Neuron (in vitro differentiated cells): Measurements from ENCODE around the gene HOXB3.
"Not testable (repeated sequence)": the region's sequence is repeated elsewhere in the genome, so short reads cannot be mapped to it uniquely, and the experiment has no call there.

Source experiments
- H2AFZ ChIP-seq: one replicate; pipeline ENCODE4 v1.6.1; 2013; ENCODE audit warnings: low read depth, mild to moderate bottlenecking, inconsistent platforms, low read length, moderate library complexity
- H3K27me3 ChIP-seq: one replicate; pipeline ENCODE4 v1.6.1; 2013; ENCODE audit warnings: low read length; ENCODE audit not compliant: insufficient read depth
- H3K36me3 ChIP-seq: one replicate; pipeline ENCODE4 v1.6.1; 2013; ENCODE audit warnings: low read length; ENCODE audit not compliant: insufficient read depth
- H3K4me1 ChIP-seq: one replicate; pipeline ENCODE4 v1.6.1; 2013; ENCODE audit warnings: low read length; ENCODE audit not compliant: insufficient read depth
- H3K4me3 ChIP-seq: 2 replicates; pipeline ENCODE4 v1.5.1; 2013; ENCODE audit warnings: mild to moderate bottlenecking, low read length, moderate library complexity
- H3K9me3 ChIP-seq: one replicate; pipeline ENCODE4 v1.6.1; 2013; ENCODE audit warnings: low read length

The HOXB3 gene

GRCh38 chr17:48513666-48514455, 76.2 kb downstream of the HOXB3 start:
- Histone ChIP-seq H3K36me3 (no peaks in the 10 kb centered on the region), H3K4me3 (no peak overlapping the region), H2AFZ (no peak overlapping the region), H3K9me3 (no peaks in the 10 kb centered on the region), H3K4me1 (no peaks in the 10 kb centered on the region), H3K27me3 (peaks cover 14% of the 10 kb centered on the region)

DNA sequence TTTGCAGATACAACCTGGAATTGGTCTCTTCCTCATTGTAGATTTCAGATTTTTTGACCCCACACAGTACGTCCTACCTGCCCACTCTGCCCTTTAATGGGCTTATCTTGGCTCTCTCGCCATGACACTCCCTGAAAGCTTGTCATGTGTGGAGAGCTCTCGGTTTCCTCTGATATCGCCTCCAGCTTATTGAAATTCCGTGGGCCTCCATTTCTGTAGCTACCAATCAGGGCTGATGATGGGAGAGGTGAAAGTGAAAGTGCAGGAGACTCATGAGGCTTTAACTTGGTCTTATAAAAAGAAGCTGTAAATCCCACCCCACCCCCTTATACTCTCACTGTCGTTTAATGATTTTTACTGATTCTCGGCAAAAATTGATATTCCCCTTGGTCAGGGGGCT, 76.9 kb downstream of the HOXB3 start:
- peaks cover 14% of the 10 kb centered on the region for H3K27me3 ChIP-seq
- H3K36me3 ChIP-seq, result no peaks in the 10 kb centered on the region
- H3K4me3 ChIP-seq, result no peak overlapping the region
- H2AFZ ChIP-seq, result no peak overlapping the region
- no peaks in the 10 kb centered on the region for H3K4me1 ChIP-seq
- H3K9me3 ChIP-seq, result no peaks in the 10 kb centered on the region

GRCh38 chr17:48510761-48511604, 79.1 kb downstream of the HOXB3 start:
- H3K4me1 ChIP-seq, result no peaks in the 10 kb centered on the region
- no peaks in the 10 kb centered on the region for H3K36me3 ChIP-seq
- no peak overlapping the region for H2AFZ ChIP-seq
- peaks cover 12% of the 10 kb centered on the region for H3K27me3 ChIP-seq
- no peak overlapping the region for H3K4me3 ChIP-seq
- no peaks in the 10 kb centered on the region for H3K9me3 ChIP-seq

GRCh38 chr17:48510381-48510760, 79.7 kb downstream of the HOXB3 start:
- Histone ChIP-seq H3K27me3 (peaks cover 16% of the 10 kb centered on the region), H3K4me3 (no peak overlapping the region), H3K4me1 (no peaks in the 10 kb centered on the region), H2AFZ (no peak overlapping the region), H3K9me3 (no peaks in the 10 kb centered on the region), H3K36me3 (no peaks in the 10 kb centered on the region)

GRCh38 chr17:48509708-48510107, 80.3 kb downstream of the HOXB3 start:
- not testable (repeated sequence) for H3K4me3 ChIP-seq, H3K36me3 ChIP-seq, H2AFZ ChIP-seq, H3K4me1 ChIP-seq, H3K9me3 ChIP-seq
- H3K27me3 ChIP-seq, result peaks cover 12% of the 10 kb centered on the region

GRCh38 chr17:48506246-48506645, 83.8 kb downstream of the HOXB3 start:
- Histone ChIP-seq H3K27me3 (peaks cover 12% of the 10 kb centered on the region), H3K9me3 (no peaks in the 10 kb centered on the region), H2AFZ (no peak overlapping the region), H3K4me3 (no peak overlapping the region), H3K36me3 (no peaks in the 10 kb centered on the region), H3K4me1 (no peaks in the 10 kb centered on the region)

DNA sequence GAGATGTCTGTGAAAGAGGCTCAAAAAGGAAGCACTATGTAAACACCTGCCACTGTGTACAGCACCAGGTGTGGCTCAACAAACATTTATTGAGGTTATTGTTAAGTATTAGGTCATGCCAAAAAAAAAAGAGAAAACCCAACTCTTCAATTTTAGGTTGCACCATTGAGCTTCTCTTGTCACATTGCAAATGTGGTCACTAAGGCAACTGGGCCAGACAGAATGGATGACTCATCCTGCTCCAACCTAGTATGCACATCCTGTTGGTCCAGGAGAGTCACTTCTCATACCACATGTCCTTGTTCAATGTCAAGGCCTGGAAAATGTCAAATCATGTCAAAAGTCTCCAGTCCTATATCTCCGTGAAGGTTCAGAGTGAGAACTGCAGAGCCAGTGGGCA, 84.3 kb downstream of the HOXB3 start:
- no peak overlapping the region for H2AFZ ChIP-seq
- H3K36me3 ChIP-seq, result no peaks in the 10 kb centered on the region
- H3K9me3 ChIP-seq, result no peaks in the 10 kb centered on the region
- no peak overlapping the region for H3K4me3 ChIP-seq
- no peaks in the 10 kb centered on the region for H3K4me1 ChIP-seq
- peaks cover 12% of the 10 kb centered on the region for H3K27me3 ChIP-seq

DNA sequence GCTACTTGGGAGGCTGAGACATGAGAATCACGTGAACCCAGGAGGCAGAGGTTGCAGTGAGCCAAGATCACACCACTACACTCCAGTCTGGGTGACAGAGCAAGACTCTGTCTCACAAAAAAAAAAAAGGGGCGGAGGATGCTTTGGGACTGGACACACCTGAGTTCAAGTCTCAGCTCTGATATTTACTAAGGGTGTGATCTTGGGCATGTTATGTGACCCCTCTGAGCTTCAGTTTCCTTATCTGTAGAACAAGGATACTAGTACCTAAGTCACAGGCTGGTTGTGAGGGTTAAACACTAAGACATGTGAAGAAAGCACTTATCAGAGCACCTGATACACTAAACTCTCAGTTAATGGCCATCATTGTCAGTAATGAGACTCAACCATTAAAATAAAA, 85.1 kb downstream of the HOXB3 start:
- Histone ChIP-seq H3K36me3 (no peaks in the 10 kb centered on the region), H3K4me3 (no peak overlapping the region), H3K9me3 (no peaks in the 10 kb centered on the region), H3K4me1 (no peaks in the 10 kb centered on the region), H3K27me3 (peaks cover 14% of the 10 kb centered on the region), H2AFZ (no peak overlapping the region)

- Histone ChIP-seq H3K9me3 (no peaks in the 10 kb centered on the region), H3K4me3 (no peak overlapping the region), H2AFZ (no peak overlapping the region), H3K4me1 (no peaks in the 10 kb centered on the region), H3K27me3 (peaks cover 15% of the 10 kb centered on the region), H3K36me3 (no peaks in the 10 kb centered on the region)
These were observed 86.3 kb downstream of the HOXB3 start for GRCh38 chr17:48503747-48504146.

DNA sequence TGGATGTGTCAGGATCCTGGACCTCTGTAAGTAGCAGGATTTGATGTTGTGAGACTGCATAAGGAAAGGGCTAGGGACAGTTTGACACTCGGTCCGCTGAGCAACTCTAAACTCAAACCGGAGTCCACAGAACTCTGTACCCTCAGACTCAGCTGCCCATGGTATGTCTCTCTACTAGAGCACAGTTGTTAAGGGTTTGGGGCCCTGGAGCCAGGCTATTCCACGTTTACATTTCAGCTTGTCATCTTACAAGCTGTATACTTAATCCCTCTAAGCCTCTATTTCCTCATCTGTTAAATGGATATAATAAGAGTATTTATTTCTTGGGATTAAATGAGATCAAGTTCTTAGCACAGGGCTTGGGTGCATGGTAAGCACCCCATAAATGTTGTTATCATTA, 87.1 kb downstream of the HOXB3 start:
- Histone ChIP-seq H3K4me3 (no peak overlapping the region), H3K4me1 (no peaks in the 10 kb centered on the region), H2AFZ (no peak overlapping the region), H3K27me3 (peaks cover 17% of the 10 kb centered on the region), H3K36me3 (no peaks in the 10 kb centered on the region), H3K9me3 (no peaks in the 10 kb centered on the region)

- no peaks in the 10 kb centered on the region for H3K36me3 ChIP-seq
- peaks cover 17% of the 10 kb centered on the region for H3K27me3 ChIP-seq
- no peak overlapping the region for H2AFZ ChIP-seq
- H3K9me3 ChIP-seq, result no peaks in the 10 kb centered on the region
- H3K4me3 ChIP-seq, result no peak overlapping the region
- no peaks in the 10 kb centered on the region for H3K4me1 ChIP-seq
These were observed 87.7 kb downstream of the HOXB3 start for GRCh38 chr17:48502312-48502711.

GRCh38 chr17:48500435-48501426, 89.3 kb downstream of the HOXB3 start:
- no peaks in the 10 kb centered on the region for H3K36me3 ChIP-seq
- peaks cover 15% of the 10 kb centered on the region for H3K27me3 ChIP-seq
- no peaks in the 10 kb centered on the region for H3K4me1 ChIP-seq
- H3K9me3 ChIP-seq, result no peaks in the 10 kb centered on the region
- H3K4me3 ChIP-seq, result no peak overlapping the region
- no peak overlapping the region for H2AFZ ChIP-seq
